Neuronal stem cell (in vitro differentiated cells): ENCODE results near the gene DAPK2.

ENCODE experiments used
- DNase-seq: peaks from one replicate; pipeline ENCODE4 v3.0.0-alpha.2; 2013; ENCODE audit warnings: low spot score
- H2AFZ ChIP-seq: one replicate; pipeline ENCODE4 v1.6.1; 2013; ENCODE audit warnings: mild to moderate bottlenecking, low read length, inconsistent platforms
- H2AK5ac ChIP-seq: 2 replicates; pipeline ENCODE4 v1.6.1; 2013; ENCODE audit warnings: low read depth, mild to moderate bottlenecking, inconsistent platforms, low read length, moderate library complexity, mixed read lengths
- H2BK120ac ChIP-seq: 2 replicates; pipeline ENCODE4 v1.6.1; 2013; ENCODE audit warnings: low read depth, mild to moderate bottlenecking, inconsistent platforms, low read length, moderate library complexity, mixed read lengths
- H2BK12ac ChIP-seq: one replicate; pipeline ENCODE4 v1.6.1; 2013; ENCODE audit warnings: low read length, inconsistent platforms
- H2BK15ac ChIP-seq: 2 replicates; pipeline ENCODE4 v1.6.1; 2013; ENCODE audit warnings: mild to moderate bottlenecking, low read length, inconsistent platforms, mixed read lengths
- H2BK5ac ChIP-seq: one replicate; pipeline ENCODE4 v1.6.1; 2013; ENCODE audit warnings: inconsistent platforms, mild to moderate bottlenecking, low read length, moderate library complexity
- H3K14ac ChIP-seq: one replicate; pipeline ENCODE4 v1.6.1; 2013; ENCODE audit warnings: low read length, inconsistent platforms
- H3K18ac ChIP-seq: 2 replicates; pipeline ENCODE4 v1.6.1; 2013; ENCODE audit warnings: low read length, inconsistent platforms
- H3K23ac ChIP-seq: 2 replicates; pipeline ENCODE4 v1.6.1; 2013; ENCODE audit warnings: low read depth, mild to moderate bottlenecking, mixed read lengths, low read length, inconsistent platforms; ENCODE audit not compliant: poor library complexity
- H3K27ac ChIP-seq: replicated peaks from 3 replicates; pipeline ENCODE4 v1.5.1; 2013; ENCODE audit warnings: low read length, inconsistent platforms
- H3K27me3 ChIP-seq, 3 experiments: 2 replicates each; pipeline ENCODE4 v1.6.1; 2013; ENCODE audit warnings: low read length in 3 of 3, mild to moderate bottlenecking in 2 of 3, inconsistent platforms in 1 of 3, low read depth in 1 of 3, mixed read lengths in 1 of 3, moderate library complexity in 1 of 3; ENCODE audit not compliant: control insufficient read depth in 3 of 3, insufficient read depth in 3 of 3
- H3K36me3 ChIP-seq, 2 donors: replicated peaks in 1 of 2; 2 replicates each; pipeline ENCODE4 v1.6.1; 2013; ENCODE audit warnings: low read length in 2 of 2; ENCODE audit not compliant: control insufficient read depth in 2 of 2, insufficient read depth in 2 of 2
- H3K4ac ChIP-seq: 2 replicates; pipeline ENCODE4 v1.6.1; 2013; ENCODE audit warnings: inconsistent platforms, mild to moderate bottlenecking, low read length, moderate library complexity
- H3K4me1 ChIP-seq, 2 donors: 1 replicate in 1 of 2; 2 replicates in 1 of 2; pipeline ENCODE4 v1.6.1; 2013; ENCODE audit warnings: low read length in 2 of 2, low read depth in 1 of 2; ENCODE audit not compliant: control insufficient read depth in 2 of 2, insufficient read depth in 1 of 2
- H3K4me2 ChIP-seq: one replicate; pipeline ENCODE4 v1.6.1; 2013; ENCODE audit warnings: mild to moderate bottlenecking, low read length, inconsistent platforms; ENCODE audit not compliant: insufficient read depth, poor library complexity, severe bottlenecking
- H3K4me3 ChIP-seq, 2 donors: 2 replicates each; pipeline ENCODE4 v1.5.1; 2013; ENCODE audit warnings: low read length in 2 of 2, mild to moderate bottlenecking in 2 of 2, inconsistent platforms in 1 of 2, moderate library complexity in 1 of 2
- H3K79me1 ChIP-seq: one replicate; pipeline ENCODE4 v1.6.1; 2013; ENCODE audit warnings: low read depth, mild to moderate bottlenecking, inconsistent platforms, low read length, moderate library complexity
- H3K9ac ChIP-seq: one replicate; pipeline ENCODE4 v1.6.1; 2013; ENCODE audit warnings: mild to moderate bottlenecking, low read depth, low read length, inconsistent platforms; ENCODE audit not compliant: poor library complexity
- H3K9me3 ChIP-seq, 2 donors: replicated peaks in 1 of 2; 2 replicates each; pipeline versions ENCODE3 to v1.6.1; 2013; ENCODE audit warnings: low read length in 2 of 2, mild to moderate bottlenecking in 2 of 2, inconsistent platforms in 1 of 2, low read depth in 1 of 2, mixed read lengths in 1 of 2, moderate library complexity in 1 of 2; ENCODE audit not compliant: control insufficient read depth in 2 of 2, insufficient read depth in 1 of 2
- H4K8ac ChIP-seq: one replicate; pipeline ENCODE4 v1.6.1; 2013; ENCODE audit warnings: low read depth, mild to moderate bottlenecking, inconsistent platforms, low read length, moderate library complexity
- H4K91ac ChIP-seq: one replicate; pipeline ENCODE4 v1.6.1; 2013; ENCODE audit warnings: low read length, low read depth, mild to moderate bottlenecking, inconsistent platforms; ENCODE audit not compliant: poor library complexity
- WGBS, 2 donors: extraction: QIAGEN DNeasy Blood & Tissue Kit; methylation state at CpG; one replicate each; pipeline ENCODE4 v1.1.7; 2013; ENCODE audit warnings: missing lambda C conversion rate in 2 of 2, mixed read lengths in 1 of 2; ENCODE audit not compliant: insufficient read length in 2 of 2, insufficient replicate concordance in 1 of 2; ENCODE audit errors: extremely low coverage in 2 of 2; 5-methylcytosine and 5-hydroxymethylcytosine counted together

Gene DAPK2

DNA sequence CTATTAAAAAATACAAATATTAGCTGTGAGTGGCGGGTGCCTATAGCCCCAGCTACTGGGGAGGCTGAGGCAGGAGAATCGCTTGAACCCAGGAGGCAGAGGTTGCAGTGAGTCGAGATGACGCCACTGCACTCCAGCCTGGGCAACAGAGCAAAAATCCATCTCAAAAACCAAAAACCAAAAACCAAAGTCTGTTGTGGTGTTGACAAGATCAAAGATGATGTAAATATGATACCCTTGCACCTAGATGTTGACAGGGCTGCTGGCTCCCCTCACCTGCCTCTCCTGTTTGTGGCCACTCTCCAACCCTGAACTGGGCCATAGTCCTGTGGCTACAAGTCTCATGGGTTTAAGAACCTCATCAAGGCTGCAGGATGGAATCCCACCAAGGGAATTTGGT, 16.2 kb downstream of the DAPK2 start:
- Histone ChIP-seq H3K9ac (no peak overlapping the region), H2BK5ac (no peak overlapping the region), H3K9me3 (no peaks in the 10 kb centered on the region), H3K18ac (no peak overlapping the region), H3K4me2 (no peak overlapping the region), H4K91ac (no peak overlapping the region), H4K8ac (no peak overlapping the region), H3K4me1 (peaks cover 5 to 7% of the 10 kb centered on the region in 2 donors), H3K14ac (no peak overlapping the region), H3K79me1 (no peaks in the 10 kb centered on the region), H2BK15ac (no peak overlapping the region), H2AK5ac (no peak overlapping the region), H3K27me3 (no peaks in the 10 kb centered on the region), H2AFZ (no peak overlapping the region), H2BK120ac (no peak overlapping the region), H3K27ac (no peak overlapping the region), H3K23ac (no peak overlapping the region), H3K36me3 (no peaks in the 10 kb centered on the region), H3K4ac (no peak overlapping the region), H3K4me3 (no peak overlapping the region), H2BK12ac (no peak overlapping the region)
- WGBS, 2 donors, result no CpG with 5 or more reads among the region's 4 CpGs
- DNase-seq, result no peak

DNA sequence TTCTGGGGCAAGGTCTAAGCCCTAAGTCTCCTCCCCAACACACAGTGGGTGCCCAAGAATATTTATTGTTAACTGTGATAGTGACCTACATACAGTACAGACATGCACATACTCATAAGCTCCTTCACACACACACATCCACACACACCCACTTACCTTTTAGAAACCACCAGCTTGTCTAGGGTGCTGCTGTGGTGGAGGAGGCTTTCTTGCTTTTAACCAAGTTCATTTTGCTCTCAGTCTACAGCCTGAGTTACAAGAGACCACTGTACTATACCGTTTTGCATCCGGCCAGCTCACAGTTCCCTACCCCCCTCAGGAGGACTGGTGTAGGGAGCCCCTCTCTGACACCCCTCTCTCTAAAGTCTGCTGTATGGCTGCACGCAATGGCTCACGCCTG, 16.7 kb downstream of the DAPK2 start:
- Histone ChIP-seq H3K18ac (no peak overlapping the region), H3K4me2 (no peak overlapping the region), H2AFZ (no peak overlapping the region), H3K36me3 (no peaks in the 10 kb centered on the region), H2BK12ac (no peak overlapping the region), H3K27ac (no peak overlapping the region), H3K27me3 (no peaks in the 10 kb centered on the region), H3K4me3 (no peak overlapping the region), H3K9ac (no peak overlapping the region), H2BK120ac (no peak overlapping the region), H2BK15ac (no peak overlapping the region), H4K91ac (no peak overlapping the region), H3K4ac (no peak overlapping the region), H4K8ac (no peak overlapping the region), H3K9me3 (no peaks in the 10 kb centered on the region), H3K14ac (no peak overlapping the region), H2AK5ac (no peak overlapping the region), H3K4me1 (peaks cover 5 to 7% of the 10 kb centered on the region in 2 donors), H3K23ac (no peak overlapping the region), H3K79me1 (no peaks in the 10 kb centered on the region), H2BK5ac (no peak overlapping the region)
- no peak for DNase-seq
- no CpG with 5 or more reads among the region's 4 CpGs for WGBS, 2 donors

DNA sequence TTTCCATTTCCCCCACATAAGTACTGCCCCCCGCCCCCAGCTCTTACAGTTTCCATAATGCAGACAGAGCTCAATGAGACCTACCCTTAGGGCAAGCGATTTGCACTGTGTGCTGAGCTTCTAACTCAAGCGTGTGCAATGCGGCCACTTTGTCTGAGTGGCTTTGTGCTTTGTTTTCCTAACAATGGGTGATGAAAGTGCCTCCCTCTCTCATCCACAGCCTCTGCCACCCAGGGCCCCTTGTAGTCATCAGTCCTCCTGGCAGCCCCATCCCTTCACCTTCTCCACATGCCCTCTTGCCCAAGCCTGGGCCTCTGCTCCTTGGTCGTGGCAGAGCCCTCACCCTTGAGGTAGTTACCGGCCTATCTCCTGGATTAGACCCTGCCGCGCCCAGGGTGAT, 17.2 kb downstream of the DAPK2 start:
- Histone ChIP-seq H4K91ac (no peak overlapping the region), H2BK5ac (no peak overlapping the region), H3K18ac (no peak overlapping the region), H3K79me1 (no peaks in the 10 kb centered on the region), H3K9me3 (no peaks in the 10 kb centered on the region), H3K4me3 (no peak overlapping the region), H2BK120ac (no peak overlapping the region), H3K4me2 (no peak overlapping the region), H3K4ac (no peak overlapping the region), H3K4me1 (peaks cover 5 to 7% of the 10 kb centered on the region in 2 donors), H2AFZ (peak overlapping the region; percentile 54), H2AK5ac (no peak overlapping the region), H3K9ac (no peak overlapping the region), H2BK15ac (no peak overlapping the region), H2BK12ac (no peak overlapping the region), H3K27me3 (no peaks in the 10 kb centered on the region), H3K27ac (no peak overlapping the region), H3K14ac (no peak overlapping the region), H3K36me3 (no peaks in the 10 kb centered on the region), H3K23ac (no peak overlapping the region), H4K8ac (no peak overlapping the region)
- no peak for DNase-seq
- WGBS, 2 donors, result no CpG with 5 or more reads among the region's 8 CpGs

DNA sequence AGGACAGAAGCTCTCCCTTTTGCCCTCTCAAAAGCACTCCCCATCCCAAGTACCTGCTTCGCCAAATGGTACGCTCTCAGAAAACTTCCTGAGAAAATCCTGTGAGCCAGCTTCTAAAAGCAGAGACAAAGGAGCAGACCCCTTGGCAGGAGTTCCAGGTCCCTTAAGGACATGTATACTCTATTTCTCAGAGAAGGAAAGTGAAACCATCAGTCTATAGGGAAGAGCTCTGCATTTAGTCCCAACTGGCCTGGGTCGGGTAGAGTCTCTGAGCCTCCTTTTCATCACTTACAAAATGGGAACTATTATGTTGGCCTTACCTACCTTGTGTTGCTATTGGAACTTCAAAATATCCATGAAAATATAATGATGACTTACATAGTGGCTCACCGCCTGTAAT, 19.7 kb downstream of the DAPK2 start:
- WGBS, 2 donors, result no CpG with 5 or more reads among the region's 4 CpGs

More for the DNA sequence above, 19.7 kb downstream of the DAPK2 start:
- H2BK120ac ChIP-seq, result no peak overlapping the region
- H3K36me3 ChIP-seq, result no peaks in the 10 kb centered on the region
- no peak overlapping the region for H2AK5ac ChIP-seq
- H3K23ac ChIP-seq, result no peak overlapping the region
- no peak overlapping the region for H4K91ac ChIP-seq
- H3K27ac ChIP-seq, result no peak overlapping the region
- no peak overlapping the region for H3K14ac ChIP-seq
- H2BK5ac ChIP-seq, result no peak overlapping the region
- no peak for DNase-seq
- H3K27me3 ChIP-seq, result no peaks in the 10 kb centered on the region
- H3K4me2 ChIP-seq, result no peak overlapping the region
- no peak overlapping the region for H2BK15ac ChIP-seq
- no peak overlapping the region for H3K9ac ChIP-seq
- H2AFZ ChIP-seq, result no peak overlapping the region
- H3K9me3 ChIP-seq, result no peaks in the 10 kb centered on the region
- H2BK12ac ChIP-seq, result no peak overlapping the region
- peaks cover 7 to 9% of the 10 kb centered on the region in 2 donors for H3K4me1 ChIP-seq
- H3K79me1 ChIP-seq, result no peaks in the 10 kb centered on the region
- H4K8ac ChIP-seq, result no peak overlapping the region
- no peak overlapping the region for H3K18ac ChIP-seq
- H3K4ac ChIP-seq, result no peak overlapping the region
- H3K4me3 ChIP-seq, result no peak overlapping the region
